Activated CD4-positive, CD25-positive, alpha-beta regulatory T cell treated with anti-CD3 and anti-CD28 coated beads, Interleukin-2, amount 50 U/mL, for 16 hours (primary cell): Measurements from ENCODE around the gene DBNDD1.
"Not testable (repeated sequence)": the region's sequence is repeated elsewhere in the genome, so short reads cannot be mapped to it uniquely, and the experiment has no call there.

ENCODE experiments used
- DNase-seq: peaks from one replicate; pipeline ENCODE4 v3.0.0-alpha.2; 2020; ENCODE audit warnings: low read depth, low spot score

DBNDD1 gene, protein sequence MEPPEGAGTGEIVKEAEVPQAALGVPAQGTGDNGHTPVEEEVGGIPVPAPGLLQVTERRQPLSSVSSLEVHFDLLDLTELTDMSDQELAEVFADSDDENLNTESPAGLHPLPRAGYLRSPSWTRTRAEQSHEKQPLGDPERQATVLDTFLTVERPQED

DNA sequence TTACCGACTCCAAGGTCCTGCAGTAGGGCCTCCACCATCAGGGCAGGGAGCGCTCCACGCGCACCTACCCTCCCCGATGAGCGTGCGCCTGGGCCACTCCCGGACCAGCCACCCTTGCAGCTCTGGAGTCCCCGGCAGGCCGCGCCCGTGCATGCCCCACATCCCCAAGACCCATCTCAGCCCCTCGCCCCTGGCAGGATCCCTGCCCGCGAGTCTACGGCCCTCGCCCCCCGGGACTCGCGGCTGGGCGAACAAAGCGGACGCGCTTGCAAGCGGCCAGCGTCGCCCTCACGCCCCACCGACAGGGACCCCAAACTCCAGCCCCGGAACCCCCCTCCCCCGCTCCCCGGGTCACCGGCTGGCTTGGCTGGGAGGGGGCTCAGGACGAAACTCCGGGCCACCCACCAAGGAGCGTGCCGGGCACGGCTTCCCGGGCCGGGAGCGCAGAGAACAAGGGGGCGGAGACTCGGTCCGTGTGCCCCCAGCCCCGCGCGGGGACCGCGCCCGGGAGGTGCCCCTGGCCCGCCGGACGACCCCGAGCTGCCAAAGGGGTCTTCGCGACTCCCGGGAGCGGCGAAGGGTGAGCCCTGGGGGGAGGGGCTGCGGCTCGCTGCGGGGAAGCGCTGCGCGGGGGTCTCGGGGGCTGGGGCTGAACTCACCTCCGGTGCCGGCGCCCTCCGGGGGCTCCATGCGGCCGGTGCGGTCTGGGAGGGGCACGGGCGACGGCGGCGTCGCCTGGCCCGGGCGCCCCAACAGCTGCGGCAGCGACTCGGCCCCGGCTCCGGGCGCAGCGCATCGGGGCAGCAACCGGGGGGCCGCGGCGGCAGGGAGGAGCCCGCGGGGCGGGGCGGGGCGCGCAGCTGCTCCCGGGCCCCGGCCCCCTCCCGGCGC is at the start of gene DBNDD1:
Gene DBNDD1, minus strand, starts transcription at position 805 of the 891 bp plus-strand sequence. Its CDS starts 115 bp downstream, at position 690.
- no peak for DNase-seq

DNA sequence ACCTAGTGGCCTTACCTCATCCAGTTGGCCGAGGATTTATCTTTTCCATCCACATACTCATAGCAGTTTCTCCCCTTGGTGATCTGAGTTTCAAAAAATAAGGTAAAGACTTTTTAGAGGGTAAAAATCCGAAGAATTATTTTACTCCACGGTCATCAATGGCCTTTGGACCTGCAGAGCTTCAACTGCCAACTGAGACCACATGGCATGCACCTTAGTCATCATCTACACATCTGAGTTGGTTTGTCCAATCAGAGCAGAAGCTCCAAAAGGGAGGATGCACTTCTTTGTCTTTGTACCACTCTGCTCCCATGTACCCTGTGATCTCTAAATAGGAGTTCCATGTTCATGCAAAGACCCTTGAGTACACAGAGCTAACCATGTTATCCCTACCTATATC is 42.2 kb upstream of the DBNDD1 start:
- DNase-seq, result no peak

DNA sequence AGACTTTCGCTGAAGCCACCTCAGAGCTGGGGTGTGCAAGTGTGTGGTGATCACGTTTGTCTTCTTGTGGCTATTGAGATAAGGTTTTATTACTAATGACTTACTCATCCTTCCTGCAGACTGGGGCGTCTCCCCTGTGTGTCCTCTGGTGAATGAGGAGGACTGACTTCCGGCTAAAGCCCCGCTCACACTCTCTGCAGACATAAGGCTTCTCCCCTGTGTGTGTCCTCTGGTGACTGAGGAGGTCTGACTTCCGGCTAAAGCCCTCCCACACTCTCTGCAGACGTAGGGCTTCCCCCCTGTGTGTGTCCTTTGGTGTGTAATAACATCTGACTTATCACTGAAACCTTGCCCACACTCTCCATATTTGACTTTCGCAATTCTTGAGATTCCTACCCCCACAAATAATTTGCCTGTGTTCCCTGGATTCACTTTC is 38.5 kb upstream of the DBNDD1 start:
- no peak for DNase-seq

DNA sequence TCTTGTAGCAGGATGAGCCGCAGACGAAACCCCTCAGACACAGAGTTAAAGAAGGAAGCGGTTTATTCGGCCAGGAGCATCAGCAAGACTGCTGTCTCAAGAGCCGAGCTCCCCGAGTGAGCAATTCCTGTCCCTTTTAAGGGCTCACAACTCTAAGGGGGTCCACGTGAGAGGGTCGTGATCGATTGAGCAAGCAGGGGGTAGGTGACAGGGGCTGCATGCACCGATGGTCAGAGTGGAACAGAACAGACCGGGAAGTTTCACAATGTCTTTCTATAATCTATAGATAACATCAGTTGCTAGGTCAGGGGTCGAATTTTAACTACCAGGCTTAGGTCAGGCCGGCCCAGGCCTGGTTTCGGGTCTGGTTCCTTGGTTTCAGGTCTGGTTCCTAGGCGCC is 37.3 kb upstream of the DBNDD1 start:
- DNase-seq, result not testable (repeated sequence)

DNA sequence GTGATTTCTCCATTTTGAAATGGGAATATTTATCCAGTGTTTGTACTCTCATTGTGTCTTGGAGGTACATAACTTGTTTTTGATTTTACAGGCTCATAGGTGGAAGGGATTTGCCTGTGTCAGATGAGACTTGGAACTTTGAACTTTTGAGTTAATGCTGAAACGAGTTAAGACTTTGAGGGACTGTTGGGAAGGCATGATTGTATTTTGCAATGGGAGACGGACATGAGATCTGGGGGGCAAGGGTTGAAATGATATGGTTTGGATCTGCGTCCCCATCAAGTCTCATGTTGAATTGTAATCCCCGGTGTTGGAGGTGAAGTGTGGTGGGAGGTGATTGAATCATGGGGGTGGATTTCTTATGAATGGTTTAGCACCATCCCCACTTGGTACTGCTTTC is 36.1 kb upstream of the DBNDD1 start:
- no peak for DNase-seq

DNA sequence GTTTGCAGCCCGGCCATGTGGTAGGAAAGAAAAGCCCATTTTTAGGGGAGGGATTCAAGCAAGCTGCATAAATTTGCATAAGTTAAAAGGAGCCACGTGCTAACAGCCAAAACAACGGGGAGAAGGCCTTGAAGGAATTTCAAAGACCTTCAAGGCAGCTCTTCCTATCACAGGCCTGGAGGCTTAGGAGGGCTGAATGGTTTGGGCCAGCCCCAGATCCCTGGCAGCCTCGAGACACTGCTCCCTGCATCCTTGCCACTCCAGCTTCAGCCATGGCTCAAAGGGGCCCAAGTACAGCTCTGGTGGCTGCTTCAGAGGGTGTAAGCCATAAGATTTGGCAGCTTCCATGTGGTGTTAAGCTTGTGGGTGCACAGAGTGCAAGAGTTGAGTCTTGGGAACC is 35.3 kb upstream of the DBNDD1 start:
- no peak for DNase-seq

DNA sequence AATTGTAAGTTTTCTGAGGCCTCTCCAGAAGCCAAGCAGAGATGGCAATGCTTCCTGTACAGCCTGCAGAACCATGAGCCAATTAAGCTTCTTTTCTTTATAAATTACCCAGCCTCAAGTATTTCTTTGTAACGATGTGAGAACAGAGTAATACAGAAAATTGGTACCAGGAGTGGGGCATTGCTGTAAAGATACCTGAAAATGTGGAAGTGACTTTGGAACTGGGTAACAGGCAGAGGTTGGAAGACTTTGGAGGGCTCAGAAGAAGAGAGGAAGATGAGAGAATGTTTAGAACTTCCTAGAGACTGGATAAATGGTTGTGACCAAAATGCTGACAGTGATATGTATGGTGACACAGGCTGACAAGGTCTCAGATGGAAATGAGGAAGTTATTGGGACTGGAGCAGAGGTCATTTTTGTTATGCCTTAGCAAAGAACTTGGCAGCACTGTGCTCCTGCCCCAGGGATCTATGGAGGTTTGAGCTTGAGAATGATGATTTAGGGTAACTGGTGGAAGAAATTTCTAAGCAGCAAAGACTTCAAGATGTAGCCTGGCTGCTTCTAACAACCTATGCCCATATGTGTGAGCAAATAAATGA is 34.7 kb upstream of the DBNDD1 start:
- no peak for DNase-seq

DNA sequence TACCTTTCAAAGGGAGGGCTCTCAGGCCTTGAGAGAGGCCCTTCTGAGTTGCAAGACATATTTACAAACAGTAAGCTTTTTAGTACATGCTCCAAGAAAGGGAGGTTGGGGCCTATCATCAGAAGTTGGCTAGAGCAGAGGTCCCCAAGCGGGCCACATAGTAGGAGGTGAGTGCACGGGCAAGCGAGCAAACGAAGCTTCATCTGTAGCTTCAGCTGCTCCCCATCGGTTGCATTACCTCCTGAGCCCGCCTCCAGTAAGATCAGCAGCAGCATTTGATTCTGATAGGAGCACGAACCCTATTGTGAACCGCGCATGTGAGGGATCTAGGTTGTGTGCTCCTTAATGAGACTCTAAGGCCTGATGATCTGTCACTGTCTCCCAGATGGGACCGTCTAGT is 31.7 kb upstream of the DBNDD1 start:
- DNase-seq, result no peak

DNA sequence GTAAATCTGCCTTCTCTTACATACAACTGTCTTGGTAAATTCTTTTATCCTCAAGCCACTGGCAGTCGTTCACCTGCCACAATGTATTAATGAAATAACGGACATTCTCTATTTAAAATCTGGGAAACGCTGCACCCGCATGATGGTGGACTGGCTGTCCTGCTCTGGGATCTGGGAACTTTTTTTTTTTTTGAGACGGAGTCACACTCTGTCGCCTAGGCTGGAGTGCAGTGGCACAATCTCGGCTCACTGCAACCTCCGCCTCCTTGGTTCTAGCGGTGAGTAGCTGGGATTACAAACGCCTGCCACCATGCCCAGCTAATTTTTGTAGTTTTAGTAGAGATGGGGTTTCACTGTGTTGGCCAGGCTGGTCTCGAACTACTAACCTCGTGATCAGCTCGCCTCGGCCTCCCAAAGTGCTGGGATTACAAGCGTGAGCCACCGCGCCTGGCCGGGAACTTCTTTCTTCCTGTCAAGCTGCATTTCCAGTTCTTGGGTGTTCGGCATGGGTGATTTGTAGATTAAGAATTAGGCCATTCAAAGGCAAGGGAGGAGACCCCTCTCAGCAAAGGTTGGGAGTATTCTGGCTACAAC is 29.6 kb upstream of the DBNDD1 start:
- DNase-seq, result no peak

DNA sequence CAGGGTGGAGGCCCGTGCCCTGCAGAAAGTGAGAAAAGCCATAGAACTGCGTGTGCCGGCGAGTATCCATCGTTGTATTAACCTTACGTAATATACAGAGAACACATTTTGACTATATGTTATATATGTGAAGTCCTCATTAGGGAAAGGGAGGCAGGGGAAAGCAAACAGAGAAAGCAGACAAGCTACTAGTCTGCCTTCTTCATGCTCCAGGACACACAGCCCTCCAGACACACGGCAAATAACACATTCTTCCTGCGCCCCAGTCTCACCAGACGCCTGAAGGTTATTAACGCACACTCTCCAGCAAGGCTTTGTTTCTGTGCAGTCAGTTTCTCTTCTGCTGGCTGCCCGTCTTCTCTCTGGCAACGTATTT is 29.1 kb upstream of the DBNDD1 start:
- DNase-seq, result no peak

DNA sequence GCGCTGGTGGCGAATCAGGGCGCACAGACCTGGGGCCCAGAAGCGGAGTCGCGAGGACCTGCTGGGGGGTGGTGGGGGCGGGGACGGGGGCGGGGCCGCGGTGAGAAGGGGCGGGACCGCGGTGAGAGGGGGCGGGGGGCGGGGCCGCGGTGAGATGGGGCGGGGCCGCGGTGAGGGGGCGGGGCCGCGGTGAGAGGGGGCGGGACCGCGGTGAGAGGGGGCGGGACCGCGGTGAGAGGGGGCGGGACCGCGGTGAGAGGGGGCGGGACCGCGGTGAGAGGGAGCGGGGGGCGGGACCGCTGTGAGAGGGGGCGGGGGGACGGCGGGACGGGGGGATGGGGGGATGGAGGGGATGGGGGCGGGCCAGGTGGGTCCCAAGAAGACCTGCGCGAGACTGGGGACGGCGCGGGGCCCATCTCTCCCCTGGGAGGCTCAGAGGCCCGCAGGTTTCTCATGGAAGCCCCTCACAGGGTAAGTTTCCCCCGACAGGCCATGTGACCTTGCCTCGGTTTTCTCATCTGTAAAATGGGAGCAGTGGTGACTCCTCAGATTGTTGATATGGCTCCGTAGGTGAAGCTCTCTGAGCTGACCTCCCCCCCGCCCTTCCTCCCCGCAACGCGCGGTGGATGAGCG is 28.6 kb upstream of the DBNDD1 start:
- no peak for DNase-seq

DNA sequence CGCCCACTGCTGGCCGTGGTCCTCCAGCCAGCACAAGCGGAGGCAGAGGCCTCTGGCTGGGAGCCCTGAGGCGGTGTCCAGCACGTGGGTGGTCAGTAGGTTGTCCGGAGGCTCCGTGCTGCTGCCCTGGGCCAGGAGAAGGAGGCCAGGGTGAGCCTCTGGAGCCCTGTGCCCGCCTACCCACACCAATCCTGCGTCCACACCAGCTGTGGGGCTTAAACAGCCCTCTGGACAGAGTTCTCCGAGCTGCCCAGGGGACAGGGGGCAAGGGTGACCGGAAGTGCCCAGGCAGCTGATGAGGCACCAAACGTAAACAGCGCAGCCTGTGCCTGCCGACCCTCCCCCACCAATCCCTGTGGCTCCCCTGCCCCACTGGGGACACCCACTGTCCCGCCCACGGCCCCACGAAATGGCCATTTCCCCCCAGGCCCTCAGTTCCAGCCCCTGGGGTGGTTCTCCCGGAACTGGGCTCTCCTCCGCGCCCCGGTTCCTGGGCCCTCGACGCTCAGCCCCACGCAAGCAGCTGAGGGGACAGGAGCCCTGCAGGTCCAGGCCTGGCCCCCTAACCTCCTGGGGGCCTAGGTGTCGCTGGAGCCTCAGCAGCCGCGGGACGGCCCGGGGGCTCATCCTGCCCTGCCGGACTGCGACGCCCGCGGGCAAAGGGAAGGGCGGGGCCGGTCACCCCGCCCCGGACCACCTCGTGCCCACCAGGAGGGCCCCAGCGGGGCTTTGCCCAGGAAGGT is 27.9 kb upstream of the DBNDD1 start:
- no peak for DNase-seq

DNA sequence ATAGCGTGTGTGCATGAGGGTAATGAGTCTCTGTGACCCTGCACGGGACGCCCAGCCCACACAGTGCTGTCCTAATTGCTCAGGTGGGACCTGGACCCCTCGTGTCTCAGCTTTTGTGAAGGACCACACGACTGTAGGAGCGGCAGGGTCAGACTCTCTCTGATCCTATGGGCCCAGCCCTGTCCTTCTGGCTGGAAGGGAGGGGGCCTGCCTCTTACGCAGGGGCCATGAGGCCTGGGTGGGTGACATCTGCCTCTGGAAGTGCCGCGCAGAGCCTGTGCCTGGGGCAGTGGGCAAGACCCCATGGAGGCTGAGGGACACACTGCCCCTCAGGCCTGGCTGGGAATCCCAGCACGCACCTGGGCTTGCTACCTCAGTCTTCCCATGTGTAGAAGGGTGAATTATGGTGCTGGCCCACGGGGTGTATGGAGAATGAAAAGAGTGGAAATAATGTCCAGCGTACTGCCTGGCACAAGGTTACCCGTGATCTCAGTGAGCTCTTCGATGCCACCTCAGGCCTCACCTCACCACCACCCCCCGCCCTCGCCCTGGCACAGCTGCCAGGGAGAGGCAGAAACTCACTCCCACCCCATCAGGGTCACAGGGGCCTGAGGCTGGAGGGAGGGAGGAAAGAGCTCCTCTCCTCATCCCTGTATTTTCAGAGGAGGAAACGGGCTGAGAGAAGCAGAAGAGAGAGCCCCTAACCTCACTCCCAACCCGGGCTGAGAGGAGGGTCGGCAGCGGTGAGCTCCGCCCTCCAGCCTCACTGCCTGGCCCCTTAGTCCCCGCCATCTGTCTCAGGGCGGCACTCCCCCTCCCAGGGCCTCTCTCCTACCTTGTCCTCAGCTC is 27.1 kb upstream of the DBNDD1 start:
- DNase-seq, result no peak

DNA sequence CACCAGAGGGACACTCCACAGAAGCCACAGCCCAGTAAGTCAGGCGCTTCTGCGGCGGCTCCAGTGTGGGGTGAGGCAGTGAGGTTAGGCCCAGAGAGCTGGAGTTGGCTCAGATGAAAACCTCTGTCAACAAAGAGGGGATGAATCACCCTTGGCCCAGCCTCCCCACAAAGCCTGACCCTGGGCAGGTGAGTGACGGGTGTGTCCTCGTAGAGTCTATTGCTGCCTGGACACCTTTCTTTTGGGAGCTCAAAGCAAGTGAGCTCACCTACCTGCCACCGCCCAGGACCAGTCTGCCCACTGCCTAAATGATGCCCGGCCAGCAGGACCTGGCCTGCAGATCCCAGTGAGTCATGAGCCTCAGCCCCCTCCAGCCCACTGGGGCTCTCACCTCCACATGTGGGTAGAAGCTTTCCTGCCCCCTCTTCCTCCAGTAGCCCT is 24.9 kb upstream of the DBNDD1 start:
- DNase-seq, result no peak

DNA sequence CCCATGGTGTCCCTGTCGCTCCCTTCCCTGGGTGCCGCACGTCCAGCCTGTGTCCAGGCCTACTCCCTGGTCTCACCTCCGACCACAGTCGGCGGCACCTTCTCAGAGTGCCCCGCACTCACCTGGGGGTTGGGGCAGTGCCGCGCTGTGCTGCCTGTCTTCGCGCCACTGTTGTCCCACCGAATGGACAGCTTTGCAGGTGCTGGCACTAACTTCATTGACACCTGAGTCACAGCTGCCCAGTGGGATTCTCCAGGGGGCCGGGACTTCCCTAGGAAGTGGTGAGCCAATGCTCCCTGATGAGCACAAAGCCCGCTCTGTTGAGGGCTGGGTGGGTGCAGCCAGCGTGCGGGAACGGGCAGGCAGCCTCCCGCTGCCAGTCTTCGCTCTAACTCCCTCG is 24.3 kb upstream of the DBNDD1 start:
- DNase-seq, result no peak

DNA sequence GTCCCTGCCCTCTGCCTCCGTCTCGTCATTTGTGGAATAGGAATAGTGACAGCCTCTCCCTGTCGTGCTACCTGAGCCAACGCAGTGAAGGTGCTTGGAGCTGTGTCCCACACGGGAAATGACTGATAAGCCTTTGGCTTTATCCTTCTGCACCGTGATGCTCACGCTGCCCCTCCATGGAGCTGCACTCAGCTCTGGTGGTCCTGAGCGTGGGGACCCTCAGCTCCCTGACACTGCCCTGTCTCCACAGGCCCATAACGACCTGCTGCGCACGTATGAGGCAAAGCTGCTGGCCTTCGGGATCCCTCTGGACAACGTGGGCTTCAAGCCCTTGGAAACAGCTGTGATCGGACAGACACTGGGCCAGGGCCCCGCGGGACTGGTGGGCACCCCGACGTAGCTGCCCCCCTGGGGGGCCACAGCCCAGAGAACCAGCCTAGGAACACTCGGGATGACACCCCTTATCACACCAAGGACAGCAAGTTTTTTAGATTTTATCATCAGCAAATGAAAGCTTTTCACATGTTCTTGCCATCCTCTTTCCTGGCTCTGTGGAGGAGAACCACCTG is 23.8 kb upstream of the DBNDD1 start:
- DNase-seq, result no peak

DNA sequence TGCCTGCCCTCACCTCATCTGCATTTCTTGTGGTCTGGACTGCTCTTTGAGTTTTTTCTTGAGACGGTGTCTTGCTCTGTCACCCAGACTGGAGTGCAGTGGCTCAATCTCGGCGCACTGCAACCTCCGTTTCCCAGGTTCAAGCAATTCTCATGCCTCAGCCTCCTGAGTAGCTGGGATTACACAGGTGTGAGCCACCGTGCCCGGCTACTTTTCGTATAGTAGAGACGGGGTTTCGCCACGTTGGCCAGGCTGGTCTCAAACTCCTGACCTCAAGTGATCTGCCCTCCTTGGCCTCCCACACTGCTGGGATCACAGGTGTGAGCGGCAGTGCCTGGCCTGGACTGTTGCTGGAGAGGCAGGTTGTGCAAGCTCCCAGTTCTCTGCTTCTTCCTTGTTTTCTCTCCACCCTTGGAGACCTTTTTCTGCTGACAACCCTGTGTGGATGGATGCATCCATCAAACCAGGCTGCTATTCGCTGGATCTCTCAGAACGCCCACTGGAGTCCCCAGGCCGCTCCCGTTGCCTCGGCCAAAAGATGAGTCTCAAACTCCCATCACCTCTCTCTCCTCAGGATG is 22.7 kb upstream of the DBNDD1 start:
- DNase-seq, result no peak

DNA sequence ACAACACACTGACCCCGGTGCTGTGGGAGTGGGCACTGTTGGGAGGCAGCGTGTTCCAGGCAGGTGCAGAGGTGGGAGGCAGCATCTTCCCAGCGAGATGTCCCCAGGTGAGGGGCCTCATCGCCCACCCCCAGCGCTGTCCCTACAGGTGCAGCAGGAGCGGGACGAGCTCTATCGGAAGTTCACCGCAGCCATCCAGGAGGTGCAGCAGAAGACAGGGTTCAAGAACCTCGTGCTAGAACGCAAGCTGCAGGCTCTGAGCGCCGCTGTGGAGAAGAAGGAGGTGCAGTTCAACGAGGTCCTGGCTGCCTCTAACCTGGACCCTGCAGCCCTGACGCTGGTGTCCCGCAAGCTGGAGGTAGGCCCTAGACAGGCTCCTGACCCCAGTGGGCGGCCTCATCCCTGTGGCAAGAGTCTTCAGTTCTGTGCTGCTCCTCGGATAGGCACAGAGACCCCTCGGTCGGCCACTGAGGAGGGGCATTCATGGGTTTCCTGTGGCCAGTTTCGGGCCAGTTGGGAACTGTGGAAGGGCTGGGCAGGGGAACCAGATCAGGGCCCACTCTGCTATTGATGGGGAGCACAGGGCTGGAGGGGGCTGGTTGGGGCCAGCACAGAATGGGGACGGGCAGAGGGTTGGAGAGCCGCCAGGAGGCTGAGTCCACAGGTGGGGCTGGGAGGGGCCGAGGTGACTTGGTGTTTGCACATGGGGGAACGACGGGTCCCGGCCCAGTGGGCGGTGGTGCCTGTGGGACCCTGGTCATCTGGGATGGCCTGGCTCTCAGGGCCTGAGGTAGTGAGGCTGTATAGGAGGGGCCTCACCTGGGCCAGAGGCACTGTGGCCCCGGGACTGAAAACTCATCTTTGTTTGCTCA is 21.1 kb upstream of the DBNDD1 start:
- no peak for DNase-seq

DNA sequence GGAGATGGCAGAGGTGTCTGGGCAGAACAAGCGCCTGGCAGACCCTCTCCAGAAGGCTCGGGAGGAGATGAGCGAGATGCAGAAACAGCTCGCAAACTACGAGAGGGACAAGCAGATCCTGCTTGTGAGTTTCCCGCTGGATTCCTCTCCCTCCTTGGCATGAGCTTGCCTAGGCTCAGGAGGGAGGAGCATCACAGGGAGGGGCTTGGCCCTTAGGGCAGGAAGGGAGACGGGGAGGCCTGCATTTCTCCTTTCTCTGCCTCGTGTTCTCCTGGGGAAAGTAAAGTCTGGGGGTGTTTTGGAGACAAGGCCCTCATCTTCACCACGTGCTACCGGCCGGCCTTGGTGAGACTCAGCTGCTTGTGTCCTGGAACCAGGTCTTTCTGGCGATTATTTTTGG is 18.0 kb upstream of the DBNDD1 start:
- DNase-seq, result no peak
